Activated CD4-positive, alpha-beta T cell treated with anti-CD3 and anti-CD28 coated beads for 36 hours (primary cell): ENCODE results near the gene DDX24. TPM values are rescaled to one million over a fixed set of nuclear protein-coding genes. Genes with fewer than 3 reads are reported as not detected.

Experiments used
- ATAC-seq: fragments of 200-7000 bp; cut with Tn5 transposase; one replicate; pipeline ENCODE4 v1.10.0; 2021; ENCODE audit warnings: mild to moderate bottlenecking, moderate library complexity
- CTCF ChIA-PET: fragments of 350-600 bp; sonication (Branson Sonifier 250); formaldehyde crosslinking; loops from one replicate; lab custom pipeline; 2021; ENCODE audit warnings: antibody characterized with exemption; lab: Charles Lee
- POLR2A ChIA-PET: fragments of 350-600 bp; sonication (Branson Sonifier 250); formaldehyde crosslinking; loops from one replicate; lab custom pipeline; 2021; ENCODE audit warnings: antibody characterized with exemption, inconsistent platforms; lab: Charles Lee
- DNase-seq: peaks from one replicate; pipeline ENCODE4 v3.0.0-alpha.2; 2020
- H3K27ac Mint-ChIP-seq: one replicate; pipeline ENCODE4 v1.8.0; 2021; ENCODE audit warnings: mixed read lengths
- H3K27me3 Mint-ChIP-seq: one replicate; pipeline ENCODE4 v1.8.0; 2021; ENCODE audit warnings: mixed read lengths
- H3K36me3 Mint-ChIP-seq: one replicate; pipeline ENCODE4 v1.8.0; 2021; ENCODE audit warnings: low read depth, mixed read lengths
- H3K4me1 Mint-ChIP-seq: one replicate; pipeline ENCODE4 v1.8.0; 2021; ENCODE audit warnings: mixed read lengths
- H3K4me3 Mint-ChIP-seq: one replicate; pipeline ENCODE4 v1.8.0; 2021; ENCODE audit warnings: mild to moderate bottlenecking, moderate library complexity, mixed read lengths
- H3K9me3 Mint-ChIP-seq: one replicate; pipeline ENCODE4 v1.8.0; 2021; ENCODE audit warnings: low read depth, mixed read lengths
- intact Hi-C, 2 experiments: fragments of 100-400 bp; cut with DNase I in 1 of 2; cut with micrococcal nuclease in 1 of 2; formaldehyde crosslinking; loops; one replicate each; pipeline versions ENCODE4 v1.14.2 to v1.15.1; 2022 to 2024; cut with DNase I, micrococcal nuclease
- total RNA-seq, 2 experiments: library from RNA; stranded (reverse); gene quantifications; one replicate each; pipeline ENCODE4 v1.2.3, GENCODE V29; 2021

Gene DDX24
- total RNA-seq, 2 experiments from 2014 or later: 259 to 390 TPM

DNA sequence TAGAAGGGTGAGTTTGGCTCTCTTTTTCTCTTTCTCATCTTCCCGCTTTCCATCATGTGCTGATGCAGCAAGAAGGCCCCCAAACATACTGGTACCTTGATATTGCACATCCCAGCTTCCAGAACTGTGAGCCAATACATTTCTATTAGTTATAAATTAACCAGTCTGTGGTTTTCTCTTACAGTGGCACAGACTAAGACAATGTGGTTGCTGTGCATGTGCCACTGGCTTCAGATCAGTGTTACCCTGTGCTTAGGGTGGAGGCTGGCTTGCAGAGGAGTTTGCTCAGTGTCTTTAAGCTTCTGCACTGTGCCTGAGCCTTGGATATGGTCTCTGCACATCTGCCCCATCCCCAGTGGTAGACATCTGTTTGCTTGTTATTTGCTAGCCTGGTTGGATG is 42.9 kb upstream of the DDX24 start:
- H3K36me3 Mint-ChIP-seq: peaks cover 3% of the 10 kb centered on the region
- H3K27ac Mint-ChIP-seq: no peak overlapping the region
- H3K4me3 Mint-ChIP-seq: no peak overlapping the region
- intact Hi-C loops: no loop called here
- no peaks in the 10 kb centered on the region for H3K27me3 Mint-ChIP-seq
- ATAC-seq: no peak
- H3K4me1 Mint-ChIP-seq: peaks cover 9% of the 10 kb centered on the region
- CTCF ChIA-PET: no interaction called here
- peaks cover 11% of the 10 kb centered on the region for H3K9me3 Mint-ChIP-seq
- DNase-seq: no peak
- POLR2A ChIA-PET: no interaction called here

DNA sequence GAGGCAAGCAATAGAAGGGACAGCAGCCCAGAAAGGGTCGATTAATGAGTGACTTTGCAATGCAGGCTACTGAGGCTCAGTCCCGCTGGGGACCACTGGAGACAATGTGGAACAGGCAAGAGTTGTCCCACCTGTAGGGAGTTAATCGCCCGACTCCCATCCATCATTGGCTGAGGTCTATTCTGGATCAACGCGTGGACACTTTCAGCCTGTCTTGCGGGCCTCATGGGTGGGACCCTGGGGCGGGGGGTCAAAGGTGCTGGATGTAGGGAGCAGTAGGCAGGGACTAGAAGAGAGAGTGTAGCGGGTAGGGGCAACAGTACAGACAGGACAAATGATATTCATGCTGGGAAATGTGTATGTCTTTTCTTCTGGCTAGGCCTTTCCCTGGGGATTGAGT is 42.3 kb upstream of the DDX24 start:
- Mint-ChIP-seq H3K4me3 (no peak overlapping the region), H3K9me3 (peaks cover 11% of the 10 kb centered on the region), H3K4me1 (peaks cover 3% of the 10 kb centered on the region), H3K27ac (no peak overlapping the region), H3K27me3 (no peaks in the 10 kb centered on the region), H3K36me3 (peaks cover 3% of the 10 kb centered on the region)
- CTCF ChIA-PET: no interaction called here
- POLR2A ChIA-PET: no interaction called here
- DNase-seq: no peak
- intact Hi-C loops: no loop called here
- no peak for ATAC-seq

DNA sequence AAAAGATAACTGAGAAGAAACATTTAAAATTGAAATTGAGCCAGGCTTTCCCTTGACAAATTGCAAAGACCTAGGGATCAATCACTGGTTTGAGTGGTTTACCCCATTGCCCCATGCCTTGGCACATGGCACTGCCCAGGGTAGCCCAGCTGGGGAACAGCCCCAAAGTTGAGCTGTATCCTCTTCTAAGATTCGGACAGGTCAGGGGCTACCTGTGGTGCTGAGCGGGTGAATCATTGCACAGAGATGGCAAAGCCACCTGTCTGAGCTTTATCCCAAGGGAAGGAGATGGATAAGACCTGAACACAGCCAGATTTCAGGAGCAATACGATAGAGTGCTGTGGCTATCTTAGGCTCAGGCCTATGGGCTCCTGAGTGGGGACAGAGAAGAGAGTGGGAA is 41.4 kb upstream of the DDX24 start:
- ChIA-PET CTCF (interaction anchor here (1.4 kb wide), 1 partner anchor 85 kb away, joined by 5 read pairs; no protein-coding TSS in a partner anchor), POLR2A (no interaction called here)
- DNase-seq (no peak), ATAC-seq (no peak)
- Mint-ChIP-seq H3K4me1 (no peaks in the 10 kb centered on the region), H3K4me3 (no peak overlapping the region), H3K36me3 (peaks cover 3% of the 10 kb centered on the region), H3K27ac (no peak overlapping the region), H3K9me3 (peaks cover 11% of the 10 kb centered on the region), H3K27me3 (peaks cover 3% of the 10 kb centered on the region)
- intact Hi-C loops: no loop called here

DNA sequence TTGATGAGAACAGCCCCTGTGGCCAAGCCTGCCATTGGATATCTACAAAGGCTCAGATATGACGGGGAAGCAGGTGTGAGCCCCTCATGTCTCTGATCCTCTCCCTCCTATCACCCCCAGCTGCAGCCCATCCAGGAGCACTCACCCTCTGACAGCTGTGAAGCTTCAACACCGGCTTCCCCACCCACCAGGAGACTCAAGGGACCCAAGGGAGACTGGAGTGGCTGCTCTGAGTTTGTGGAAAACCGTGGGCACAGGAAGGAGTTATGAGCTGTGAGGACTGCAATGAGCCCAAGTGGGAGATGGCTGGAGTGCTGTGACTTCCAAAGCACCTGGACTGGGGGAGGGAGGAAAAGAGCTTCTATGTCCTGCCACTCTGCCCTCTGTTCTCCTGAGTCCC is 40.5 kb upstream of the DDX24 start:
- H3K4me3 Mint-ChIP-seq: no peak overlapping the region
- CTCF ChIA-PET: interaction anchor here (0.6 to 1.4 kb wide), 3 partner anchors 15 to 84 kb away, joined by 3 to 5 read pairs (median 3); no protein-coding TSS in a partner anchor
- intact Hi-C loops: no loop called here
- peaks cover 3% of the 10 kb centered on the region for H3K36me3 Mint-ChIP-seq
- DNase-seq (no peak), ATAC-seq (no peak)
- no peak overlapping the region for H3K27ac Mint-ChIP-seq
- no peaks in the 10 kb centered on the region for H3K4me1 Mint-ChIP-seq
- peaks cover 4% of the 10 kb centered on the region for H3K27me3 Mint-ChIP-seq
- POLR2A ChIA-PET: no interaction called here
- peaks cover 11% of the 10 kb centered on the region for H3K9me3 Mint-ChIP-seq

DNA sequence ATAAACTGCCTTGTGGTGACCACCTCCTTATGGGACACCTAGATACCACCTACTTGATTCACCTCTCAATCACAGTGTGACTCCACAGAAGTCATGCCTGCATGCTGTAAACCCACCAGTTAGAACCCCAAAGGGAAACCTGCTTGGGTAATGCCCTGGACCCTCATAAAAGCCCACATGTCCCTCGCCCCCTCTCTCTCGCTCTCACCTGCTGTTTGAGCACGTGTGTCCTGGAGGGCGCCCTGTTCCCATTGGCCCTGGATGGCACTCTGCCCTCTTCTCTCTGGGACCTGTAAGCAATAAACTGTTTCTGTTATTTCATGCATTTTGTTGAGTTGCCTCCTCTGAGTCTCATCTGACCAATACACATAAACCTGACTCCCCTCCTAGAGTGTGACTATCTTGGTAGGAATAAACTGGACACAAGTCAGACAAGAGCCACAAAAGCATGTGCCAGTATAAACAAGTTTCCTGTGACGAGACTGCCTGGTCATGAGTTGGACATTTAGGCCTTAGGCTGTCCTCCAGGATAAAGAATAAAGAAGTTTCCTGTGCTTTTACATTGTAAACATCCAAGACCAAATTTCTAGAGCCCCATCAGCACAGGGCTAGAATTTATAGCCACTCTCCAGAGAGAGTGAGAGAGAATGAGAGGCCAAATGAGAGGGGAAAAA is 39.8 kb upstream of the DDX24 start:
- no peak for DNase-seq
- Mint-ChIP-seq H3K27ac (no peak overlapping the region), H3K36me3 (peaks cover 3% of the 10 kb centered on the region), H3K27me3 (peaks cover 4% of the 10 kb centered on the region), H3K4me1 (no peaks in the 10 kb centered on the region), H3K9me3 (peaks cover 11% of the 10 kb centered on the region), H3K4me3 (no peak overlapping the region)
- POLR2A ChIA-PET: no interaction called here
- intact Hi-C loops: no loop called here
- CTCF ChIA-PET: no interaction called here
- ATAC-seq: no peak

DNA sequence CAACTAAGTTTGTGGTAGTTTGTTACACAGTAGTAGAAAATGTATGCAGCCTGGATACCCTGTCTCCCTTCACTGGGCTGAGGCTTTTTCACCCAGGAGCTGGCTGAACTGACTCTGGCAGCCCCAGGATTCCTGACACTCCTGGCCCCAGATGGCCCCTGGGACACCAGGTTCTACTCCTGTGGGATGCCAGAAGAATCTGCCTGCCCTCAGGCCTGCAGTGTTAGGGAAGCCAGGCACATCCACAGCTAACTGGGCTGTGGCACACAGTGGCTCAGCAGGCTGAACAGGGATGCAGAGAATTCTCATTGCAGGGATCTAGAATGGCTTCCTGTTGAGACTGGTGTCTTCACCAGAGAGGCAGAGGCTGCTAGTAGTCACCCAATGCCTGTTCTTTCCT is 38.1 kb upstream of the DDX24 start:
- intact Hi-C loops: no loop called here
- ChIA-PET CTCF (interaction anchor here (0.7 kb wide), 1 partner anchor 17 kb away, joined by 3 read pairs; no protein-coding TSS in a partner anchor), POLR2A (no interaction called here)
- Mint-ChIP-seq H3K4me1 (no peaks in the 10 kb centered on the region), H3K27me3 (peaks cover 8% of the 10 kb centered on the region), H3K4me3 (no peak overlapping the region), H3K27ac (no peak overlapping the region), H3K9me3 (peaks cover 11% of the 10 kb centered on the region), H3K36me3 (peaks cover 3% of the 10 kb centered on the region)
- ATAC-seq: no peak
- no peak for DNase-seq

DNA sequence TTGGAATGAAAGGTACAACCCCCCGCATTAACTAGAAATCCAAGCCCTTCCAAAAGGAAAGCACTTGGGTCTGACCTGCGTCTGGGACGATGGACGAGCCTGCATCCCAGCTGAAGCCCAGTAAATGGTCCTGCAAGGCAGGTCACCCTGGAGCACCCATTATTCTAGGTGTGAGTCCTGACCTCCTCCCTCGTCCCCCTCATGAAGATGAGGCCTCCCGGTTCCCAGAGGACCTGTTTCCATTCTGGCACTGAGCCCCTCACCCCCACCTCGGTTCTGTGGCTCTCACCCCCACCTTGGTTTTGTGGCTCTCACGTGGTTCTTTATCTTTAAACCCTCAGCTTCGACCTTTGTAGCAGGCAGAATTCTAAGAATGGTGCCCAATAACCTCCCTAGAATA is 36.9 kb upstream of the DDX24 start:
- ATAC-seq (no peak), DNase-seq (no peak)
- H3K36me3 Mint-ChIP-seq: peaks cover 3% of the 10 kb centered on the region
- POLR2A ChIA-PET: no interaction called here
- H3K27me3 Mint-ChIP-seq: peaks cover 8% of the 10 kb centered on the region
- H3K4me1 Mint-ChIP-seq: no peaks in the 10 kb centered on the region
- CTCF ChIA-PET: interaction anchor here (0.9 kb wide), 1 partner anchor 83 kb away, joined by 3 read pairs; no protein-coding TSS in a partner anchor
- H3K4me3 Mint-ChIP-seq: no peak overlapping the region
- H3K27ac Mint-ChIP-seq: no peak overlapping the region
- intact Hi-C loops: no loop called here
- peaks cover 11% of the 10 kb centered on the region for H3K9me3 Mint-ChIP-seq

DNA sequence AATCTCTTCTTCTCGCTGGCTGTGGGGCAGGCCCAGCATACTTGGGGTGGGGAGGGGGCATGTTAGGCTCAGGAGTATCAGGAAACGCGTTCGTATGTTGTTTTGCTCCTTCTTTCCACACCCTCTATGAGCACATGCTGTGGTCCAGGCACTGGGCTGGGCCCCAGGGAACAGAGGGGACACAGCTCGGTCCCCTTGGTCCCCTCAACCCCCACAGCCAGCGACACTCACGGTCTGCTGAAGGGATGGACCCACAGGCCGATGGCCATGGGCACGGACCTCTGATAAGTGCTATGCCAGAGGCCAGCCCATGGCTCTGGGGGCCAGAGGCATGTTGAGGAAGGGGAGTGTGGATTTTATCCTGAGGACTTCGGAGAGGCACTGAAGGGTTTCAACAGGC is 35.7 kb upstream of the DDX24 start:
- ATAC-seq (no peak), DNase-seq (no peak)
- H3K27me3 Mint-ChIP-seq: peaks cover 8% of the 10 kb centered on the region
- H3K4me1 Mint-ChIP-seq: no peaks in the 10 kb centered on the region
- intact Hi-C loops: no loop called here
- H3K4me3 Mint-ChIP-seq: no peak overlapping the region
- H3K36me3 Mint-ChIP-seq: peaks cover 3% of the 10 kb centered on the region
- CTCF ChIA-PET: no interaction called here
- POLR2A ChIA-PET: no interaction called here
- no peak overlapping the region for H3K27ac Mint-ChIP-seq
- peaks cover 9% of the 10 kb centered on the region for H3K9me3 Mint-ChIP-seq

DNA sequence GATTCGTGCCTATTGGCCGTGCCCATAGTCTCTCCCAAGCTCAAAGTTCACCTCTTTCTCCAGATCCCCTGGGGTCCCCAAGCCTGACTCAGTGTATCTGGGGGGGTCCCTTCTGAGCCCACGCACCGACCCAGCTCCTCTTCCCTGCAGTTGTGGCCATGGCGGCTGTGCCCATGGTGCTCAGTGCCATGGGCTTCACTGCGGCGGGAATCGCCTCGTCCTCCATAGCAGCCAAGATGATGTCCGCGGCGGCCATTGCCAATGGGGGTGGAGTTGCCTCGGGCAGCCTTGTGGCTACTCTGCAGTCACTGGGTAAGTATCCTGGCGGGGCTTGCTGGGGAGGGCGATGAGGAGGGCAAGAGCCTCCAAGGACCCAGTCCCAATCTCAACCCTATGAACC is 34.6 kb upstream of the DDX24 start:
- ChIA-PET POLR2A (no interaction called here), CTCF (interaction anchor here (0.6 to 1.6 kb wide), 3 partner anchors 13 to 51 kb away, joined by 3 to 5 read pairs (median 4); no protein-coding TSS in a partner anchor)
- H3K36me3 Mint-ChIP-seq: peaks cover 2% of the 10 kb centered on the region
- H3K4me3 Mint-ChIP-seq: no peak overlapping the region
- intact Hi-C loops: no loop called here
- ATAC-seq: no peak
- H3K27me3 Mint-ChIP-seq: peaks cover 8% of the 10 kb centered on the region
- peaks cover 2% of the 10 kb centered on the region for H3K9me3 Mint-ChIP-seq
- H3K27ac Mint-ChIP-seq: peak overlapping the region; percentile 43
- no peak for DNase-seq
- H3K4me1 Mint-ChIP-seq: no peaks in the 10 kb centered on the region

DNA sequence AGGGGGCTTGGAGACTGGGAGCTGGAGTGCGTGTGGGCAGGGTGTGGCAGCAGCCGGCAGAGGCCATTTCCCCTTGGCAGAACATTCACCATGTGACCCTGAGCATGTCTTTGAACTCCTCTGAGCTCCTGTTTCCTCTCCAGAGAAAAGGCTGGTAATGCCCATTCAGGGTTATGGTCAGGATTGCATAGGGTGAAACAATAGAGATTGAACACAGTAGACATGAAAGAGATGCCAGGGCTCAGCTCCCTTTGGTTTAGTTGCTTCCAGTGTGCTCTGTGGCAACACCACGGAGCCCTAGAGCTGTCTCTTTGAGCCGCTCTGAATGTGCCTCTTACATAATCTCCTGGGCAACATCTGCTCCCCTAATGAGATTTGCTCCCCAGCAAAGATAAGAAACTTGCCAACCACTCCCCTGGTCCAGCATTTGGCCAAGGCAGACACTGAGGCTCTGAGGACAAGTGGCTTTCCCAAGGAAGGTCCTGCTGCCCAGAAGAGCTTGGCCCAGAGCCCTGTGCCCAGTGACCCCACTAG is 34.1 kb upstream of the DDX24 start:
- intact Hi-C loops: no loop called here
- no peaks in the 10 kb centered on the region for H3K4me1 Mint-ChIP-seq
- POLR2A ChIA-PET: no interaction called here
- ATAC-seq: no peak
- H3K4me3 Mint-ChIP-seq: no peak overlapping the region
- no peaks in the 10 kb centered on the region for H3K9me3 Mint-ChIP-seq
- H3K36me3 Mint-ChIP-seq: no peaks in the 10 kb centered on the region
- H3K27ac Mint-ChIP-seq: no peak overlapping the region
- DNase-seq: no peak
- peaks cover 8% of the 10 kb centered on the region for H3K27me3 Mint-ChIP-seq
- CTCF ChIA-PET: interaction anchor here (1.1 to 1.6 kb wide), 2 partner anchors 14 to 22 kb away, joined by 4 to 5 read pairs; no protein-coding TSS in a partner anchor

DNA sequence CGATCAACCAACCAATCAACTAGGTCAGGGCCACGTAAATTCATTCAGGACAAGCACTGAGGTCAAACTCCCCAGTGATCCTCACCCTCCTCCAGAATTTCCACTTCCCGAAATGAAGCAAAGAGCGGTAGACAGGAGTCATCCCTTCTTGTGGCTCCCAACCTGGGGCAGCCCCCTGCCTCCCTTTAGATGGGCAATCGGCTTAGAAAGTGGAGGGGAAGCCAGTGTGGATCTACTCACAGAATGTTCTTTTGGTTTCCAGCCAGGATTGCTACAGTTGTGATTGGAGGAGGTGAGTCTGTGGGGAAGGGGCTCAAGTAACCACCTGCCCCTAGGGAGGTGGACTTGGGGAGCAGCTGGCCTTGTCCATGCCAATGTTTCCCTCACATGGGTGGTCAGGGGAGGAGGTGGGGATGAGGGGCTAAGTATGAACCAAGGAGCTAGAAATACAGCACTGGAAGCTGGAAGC is 33.6 kb upstream of the DDX24 start:
- H3K4me3 Mint-ChIP-seq: no peak overlapping the region
- H3K27ac Mint-ChIP-seq: no peak overlapping the region
- H3K27me3 Mint-ChIP-seq: peaks cover 8% of the 10 kb centered on the region
- ChIA-PET CTCF (interaction anchor here (1.1 to 1.6 kb wide), 2 partner anchors 14 to 22 kb away, joined by 4 to 5 read pairs; no protein-coding TSS in a partner anchor), POLR2A (no interaction called here)
- H3K36me3 Mint-ChIP-seq: no peaks in the 10 kb centered on the region
- ATAC-seq: no peak
- no peak for DNase-seq
- intact Hi-C loops: no loop called here
- no peaks in the 10 kb centered on the region for H3K9me3 Mint-ChIP-seq
- H3K4me1 Mint-ChIP-seq: no peaks in the 10 kb centered on the region
